PFSK-1 (cell line): ENCODE data around the gene DENND6B.

Experiments
- POLR2AphosphoS5 ChIP-seq: IDR thresholded peaks from 2 replicates; pipeline ENCODE4 v1.6.1; 2012; ENCODE audit warnings: low read depth, mild to moderate bottlenecking, control low read depth, low read length, moderate library complexity
- SIN3A ChIP-seq: IDR thresholded peaks from 2 replicates; pipeline ENCODE4 v1.6.1; 2012; ENCODE audit warnings: mild to moderate bottlenecking, low read length, moderate library complexity, borderline replicate concordance; ENCODE audit not compliant: insufficient read depth

DNA sequence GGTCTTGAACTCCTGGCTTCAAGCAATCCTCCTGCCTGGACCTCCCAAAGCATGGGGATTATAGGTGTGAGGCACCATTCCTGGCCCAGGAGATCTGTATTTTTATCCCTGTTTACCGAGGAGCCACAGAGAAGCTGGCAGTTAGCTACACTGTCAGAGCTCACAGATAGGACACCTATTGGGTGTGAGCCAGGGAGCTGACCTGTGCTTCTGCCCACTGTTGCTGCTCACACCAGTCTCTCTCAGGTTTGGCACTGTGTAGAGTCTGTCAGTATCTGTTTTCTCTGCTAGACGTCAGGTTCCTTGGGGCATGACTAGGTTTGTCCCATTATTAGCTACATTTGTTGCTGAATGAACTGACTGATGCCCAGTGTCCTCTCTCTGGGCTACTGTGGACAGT lies 33.8 kb upstream of the DENND6B start:
- TF ChIP-seq POLR2AphosphoS5 (no peak), SIN3A (no peak)
